HTERT RPE-1 (cell line): ENCODE measurements around the gene ROS1.

ENCODE experiments used
- in situ Hi-C: fragments of 300-500 bp; cut with MboI; formaldehyde crosslinking; loops from 4 replicates; pipeline ENCODE4 v1.14.3; 2020; ENCODE audit warnings: low sequenced_read_pairs

Gene ROS1

DNA sequence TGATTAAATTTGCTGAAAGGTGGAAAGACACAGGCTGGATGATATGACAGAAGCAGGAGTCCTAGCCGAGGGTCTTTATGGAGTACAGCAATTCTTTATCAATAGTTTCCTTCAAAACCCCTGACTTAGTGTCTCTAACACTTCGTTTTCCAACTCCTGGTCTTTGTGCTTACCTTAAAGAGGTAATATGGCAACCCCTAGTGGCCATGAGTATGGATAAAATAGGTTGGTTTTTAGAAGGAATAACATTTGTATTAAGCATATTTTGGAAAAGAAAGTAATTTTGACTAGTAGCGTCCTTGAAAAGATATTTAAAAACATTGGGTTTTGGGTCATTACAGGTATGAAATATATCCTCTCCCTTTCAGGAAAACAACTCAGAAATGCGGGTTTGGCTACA is 108.5 kb downstream of the ROS1 start:
- in situ Hi-C loops = no loop called here

GRCh38 chr6:117311726-117312125 is 114.0 kb downstream of the ROS1 start:
- in situ Hi-C loops = no loop called here

GRCh38 chr6:117311310-117311709 is 114.4 kb downstream of the ROS1 start:
- in situ Hi-C loops = no loop called here

DNA sequence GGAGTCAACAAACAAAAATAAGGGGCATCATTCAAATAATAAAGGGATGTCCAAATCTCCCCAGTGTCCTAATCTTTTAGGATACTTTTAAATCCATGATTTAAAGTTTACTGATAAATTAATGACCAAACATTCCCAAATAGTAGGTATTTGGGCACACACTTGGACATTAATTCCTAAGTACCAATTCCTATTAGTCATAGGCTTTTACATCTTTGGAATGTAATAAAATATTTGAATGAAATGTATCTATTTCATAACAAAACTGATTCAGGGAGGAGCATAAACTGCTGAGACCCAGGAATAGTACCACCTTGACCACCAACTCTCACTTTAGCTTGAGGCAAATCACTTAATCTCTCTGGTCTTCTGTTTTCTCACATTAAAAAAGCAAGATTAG is 116.1 kb downstream of the ROS1 start:
- in situ Hi-C loops = no loop called here

- in situ Hi-C loops = no loop called here
Observed at GRCh38 chr6:117309069-117309468, 116.7 kb downstream of the ROS1 start.

GRCh38 chr6:117307655-117308054 is 118.1 kb downstream of the ROS1 start:
- in situ Hi-C loops = no loop called here

DNA sequence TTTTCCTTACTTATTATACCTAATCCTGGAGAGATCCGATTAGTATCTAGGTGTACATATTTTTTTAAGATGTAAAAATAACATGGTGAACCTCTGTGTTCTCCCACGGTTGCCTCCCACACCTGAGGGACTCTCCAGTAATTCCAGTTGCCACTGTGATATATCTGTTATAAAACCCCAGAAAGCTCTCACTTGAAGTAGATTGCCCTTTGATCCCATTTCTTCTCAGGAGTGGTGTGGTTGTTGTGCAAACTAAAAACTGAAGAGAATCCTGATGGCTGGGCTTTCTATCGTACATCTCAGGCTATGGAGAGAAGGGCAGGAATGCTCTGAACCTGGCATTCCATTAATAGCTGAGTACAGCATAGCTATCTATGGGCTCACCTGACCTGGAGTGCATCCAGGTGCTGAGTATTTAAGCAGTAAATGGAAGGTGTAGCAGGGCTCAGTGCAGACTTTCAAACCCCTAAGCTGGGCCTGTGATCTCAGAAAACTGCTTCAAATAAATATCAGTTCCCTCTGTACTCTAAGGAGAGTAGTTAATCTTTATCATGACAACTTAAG is 119.4 kb downstream of the ROS1 start:
- in situ Hi-C loops = no loop called here

GRCh38 chr6:117304446-117304845 is 121.3 kb downstream of the ROS1 start:
- in situ Hi-C loops = no loop called here

DNA sequence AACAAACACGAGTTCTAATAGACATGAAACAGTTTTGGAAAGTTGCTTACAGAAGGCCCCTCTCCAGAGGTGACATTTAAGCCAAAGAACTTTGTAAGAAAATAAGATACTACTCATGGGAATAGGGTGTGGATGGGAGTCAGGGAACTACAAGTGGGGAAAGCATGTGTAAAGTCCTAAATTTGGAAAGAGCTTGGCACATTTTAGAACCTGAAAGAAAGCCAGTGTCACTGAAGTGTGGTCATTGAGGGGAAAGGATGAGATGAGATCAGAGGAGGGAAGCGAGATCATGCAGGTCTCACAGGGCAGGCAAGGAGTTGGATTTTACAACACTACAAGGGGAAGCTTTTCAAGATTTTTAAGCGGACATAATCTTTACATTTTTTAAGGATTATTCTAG is 122.4 kb downstream of the ROS1 start:
- in situ Hi-C loops = no loop called here

- in situ Hi-C loops = no loop called here
Observed at GRCh38 chr6:117298941-117299340, 126.8 kb downstream of the ROS1 start.

DNA sequence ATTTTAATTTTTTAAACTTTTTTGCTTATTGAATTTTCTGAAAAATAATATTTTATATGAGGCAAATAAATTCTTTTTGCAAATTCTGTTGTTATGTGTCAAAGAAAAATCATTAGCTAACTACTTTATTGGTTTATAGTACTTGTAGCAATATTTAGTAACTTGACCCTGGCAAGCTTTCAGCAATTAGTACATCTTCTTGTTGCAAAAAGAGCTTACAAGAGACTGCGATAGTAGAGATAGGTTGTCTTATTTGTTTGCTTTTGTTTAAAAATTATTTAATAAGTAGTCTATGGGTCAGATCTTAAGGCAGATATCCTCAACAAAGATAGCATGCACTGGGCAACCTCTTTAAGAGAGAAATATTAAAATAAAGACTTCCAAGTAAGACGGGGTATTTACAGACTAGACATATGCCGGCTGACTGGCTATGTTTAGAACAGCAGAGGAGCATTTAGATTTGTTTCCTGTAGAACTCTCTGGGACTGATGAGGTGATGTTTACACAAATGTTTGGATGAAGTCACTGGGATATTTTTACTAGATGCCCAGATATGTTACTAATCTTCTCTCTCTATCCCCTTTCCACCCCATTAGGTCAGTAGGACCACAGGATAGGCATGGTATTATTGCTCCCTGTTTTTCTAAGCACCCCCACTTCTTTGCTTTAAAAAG is 135.4 kb downstream of the ROS1 start:
- in situ Hi-C loops = no loop called here

DNA sequence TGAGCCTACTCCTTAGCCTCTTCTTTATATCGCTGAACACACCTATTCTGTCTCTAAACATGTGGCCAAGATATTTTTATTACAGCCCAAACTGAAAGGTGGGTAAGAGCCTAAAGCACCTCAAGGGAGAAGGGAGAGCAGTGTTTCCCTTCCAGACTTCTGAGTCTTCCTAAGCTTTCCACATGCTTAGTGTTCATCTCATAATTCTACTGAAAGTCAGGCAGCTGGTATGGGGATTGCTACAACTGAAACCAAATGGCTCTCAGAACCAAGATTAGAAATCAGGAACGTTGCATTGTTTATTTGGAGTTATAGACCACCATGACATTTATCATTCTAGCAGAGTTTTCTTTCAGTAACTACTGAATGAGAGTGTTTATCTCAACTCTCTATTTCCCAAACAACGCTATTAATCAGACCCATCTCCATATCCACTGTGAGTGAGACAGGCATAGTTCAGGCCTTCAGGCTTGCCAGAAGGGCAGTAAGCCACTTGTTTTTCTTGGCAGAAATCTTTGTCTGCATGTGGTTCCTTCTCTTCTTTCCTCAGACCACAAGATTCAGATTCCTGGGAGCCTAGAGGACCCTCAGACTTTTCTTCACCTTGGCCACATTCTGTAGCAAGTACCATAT is 137.5 kb downstream of the ROS1 start:
- in situ Hi-C loops = no loop called here

DNA sequence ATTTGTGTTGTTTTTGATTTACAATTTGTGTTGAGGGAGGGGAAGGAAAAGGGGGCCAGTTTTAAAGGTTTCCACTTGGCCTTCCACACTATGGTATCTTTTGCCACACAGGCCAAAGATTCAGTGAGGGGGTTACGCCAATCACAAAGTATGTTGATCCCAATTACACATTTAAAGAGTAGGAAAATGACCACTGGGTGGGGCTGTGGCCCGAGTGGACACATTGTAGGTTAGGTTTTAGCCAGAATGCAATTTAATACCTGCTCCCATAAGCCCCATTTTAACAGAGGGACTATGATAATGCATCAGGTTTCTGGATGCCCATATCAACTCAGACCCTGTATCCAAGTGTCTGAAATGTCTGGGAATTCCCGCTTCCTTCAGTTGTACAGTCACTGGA is 144.8 kb downstream of the ROS1 start:
- in situ Hi-C loops = no loop called here

DNA sequence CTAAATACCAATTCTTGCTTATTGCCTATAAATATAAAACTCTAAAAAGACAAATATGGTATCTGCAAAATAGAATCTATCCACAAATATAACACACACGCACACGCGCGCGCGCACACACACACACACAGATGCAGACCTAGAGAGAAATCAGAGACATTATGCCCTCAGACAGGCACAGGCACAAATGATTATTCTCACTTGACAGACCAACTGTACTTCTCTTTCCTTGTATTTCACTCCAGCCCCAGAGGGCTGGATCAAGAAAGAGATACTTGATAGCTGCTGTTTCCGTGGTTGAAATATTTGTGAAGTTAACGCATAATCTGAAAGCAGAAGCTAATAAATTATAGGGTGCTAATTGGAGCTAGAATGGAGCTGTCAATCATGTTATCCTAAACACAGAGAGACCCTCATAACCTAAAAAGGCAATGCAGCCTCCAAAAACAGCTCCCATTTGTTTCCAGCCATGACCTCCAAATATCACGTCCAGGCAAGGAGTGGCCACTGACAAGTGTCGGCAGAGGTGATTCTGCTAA is 148.9 kb downstream of the ROS1 start:
- in situ Hi-C loops = no loop called here

GRCh38 chr6:117275711-117276110 is 150.0 kb downstream of the ROS1 start:
- in situ Hi-C loops = no loop called here

DNA sequence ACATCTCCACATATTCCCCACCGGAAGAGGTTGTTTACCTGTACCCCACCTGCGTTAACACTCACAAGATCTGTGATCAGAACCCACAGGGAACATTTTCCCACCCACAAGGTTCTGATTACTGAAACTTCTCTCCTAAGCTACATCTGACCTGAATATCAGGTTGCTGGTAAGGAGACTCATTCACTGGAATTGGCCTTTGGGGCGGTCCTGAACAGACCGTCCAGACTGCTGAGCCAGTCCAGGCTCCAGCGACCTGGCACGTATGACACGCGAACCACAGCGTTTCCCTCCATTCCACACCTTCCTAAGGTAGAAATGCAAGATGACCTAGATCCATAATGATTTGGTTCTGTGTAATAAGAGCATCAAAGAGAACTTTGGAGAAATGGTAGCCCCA is 150.5 kb downstream of the ROS1 start:
- in situ Hi-C loops = no loop called here

GRCh38 chr6:117272891-117273290 is 152.9 kb downstream of the ROS1 start:
- in situ Hi-C loops = no loop called here

GRCh38 chr6:117272032-117272866 is 153.5 kb downstream of the ROS1 start:
- in situ Hi-C loops = no loop called here

DNA sequence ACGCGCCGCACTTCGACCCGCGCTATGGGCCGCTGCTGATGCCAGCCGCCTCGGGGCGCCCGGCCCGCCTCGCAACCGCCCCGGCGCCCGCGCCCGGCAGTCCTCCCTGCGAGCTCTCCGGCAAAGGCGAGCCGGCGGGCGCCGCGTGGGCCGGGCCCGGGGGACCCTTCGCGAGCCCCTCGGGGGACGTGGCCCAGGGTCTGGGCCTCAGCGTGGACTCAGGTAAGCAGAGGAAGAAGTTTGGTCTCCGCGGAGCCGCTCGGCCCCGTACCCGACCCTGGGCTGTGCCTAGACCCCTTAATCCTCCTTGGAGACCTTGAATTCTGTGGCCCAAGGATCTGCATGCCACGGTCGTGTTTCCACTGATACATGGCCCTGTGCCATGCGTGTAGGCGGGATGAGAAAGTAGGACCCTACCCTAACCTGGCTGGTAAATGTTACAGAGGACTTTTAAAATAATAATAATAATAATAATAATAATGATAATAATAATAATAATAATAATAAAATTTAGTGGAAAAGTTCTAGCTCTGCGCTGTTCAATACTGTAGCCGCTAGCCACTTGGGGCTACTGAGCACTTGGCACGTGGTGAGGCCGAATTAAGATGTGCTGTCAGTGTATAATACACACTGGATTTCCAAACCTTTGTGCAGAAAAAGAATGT is 154.8 kb downstream of the ROS1 start:
- in situ Hi-C loops = no loop called here

GRCh38 chr6:117270055-117270842 is 155.5 kb downstream of the ROS1 start:
- in situ Hi-C loops = no loop called here
